Measurements from ENCODE around the gene MEDAG. TPM values are rescaled to one million over a fixed set of nuclear protein-coding genes. Genes with fewer than 3 reads are reported as not detected.

The MEDAG gene
- total RNA-seq, 1 experiment from 2014 or later = 1.6 TPM

DNA sequence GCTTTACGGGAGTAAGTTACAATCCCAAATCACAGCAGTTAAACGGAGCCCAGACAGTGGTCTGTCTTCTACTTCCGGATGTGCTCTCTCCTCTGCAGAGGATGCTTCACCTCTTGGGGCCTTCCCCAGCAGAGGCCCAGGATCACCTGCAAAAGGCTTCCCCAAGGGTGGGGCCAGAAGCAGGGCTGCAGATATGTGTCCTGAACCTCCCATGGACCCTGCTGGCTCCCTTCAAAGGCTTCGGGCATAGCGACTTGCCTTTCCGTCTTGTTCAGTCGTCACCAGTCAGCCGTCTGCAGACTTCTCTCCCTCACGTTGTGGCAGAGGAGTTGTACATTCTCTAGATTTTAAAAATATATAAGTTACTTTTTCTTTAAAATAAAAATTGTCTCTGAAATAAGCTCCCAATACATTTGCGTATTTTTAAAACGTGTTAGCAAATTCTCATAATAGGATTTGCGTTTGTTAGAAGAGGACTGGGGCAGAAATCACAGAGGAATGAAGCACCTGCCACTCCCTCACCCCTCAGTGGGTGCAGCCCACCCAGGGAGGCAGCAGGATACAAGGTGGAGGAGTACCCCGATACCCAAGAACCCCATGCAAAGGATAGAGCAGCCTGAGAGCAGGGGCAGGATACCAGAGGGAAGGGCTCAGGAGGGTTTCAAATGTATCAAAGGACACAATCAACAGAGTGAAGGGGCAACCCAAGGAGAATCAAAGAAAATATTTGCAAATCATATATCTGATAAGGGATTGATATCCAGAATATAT lies 22.9 kb upstream of the MEDAG start:
- Mint-ChIP-seq H3K27ac (ENCODE audit: unreplicated experiment) (no peak overlapping the region), H3K27me3 (ENCODE audit: unreplicated experiment) (no peaks in the 10 kb centered on the region), H3K36me3 (ENCODE audit: insufficient read depth, unreplicated experiment) (no peaks in the 10 kb centered on the region), H3K9me3 (ENCODE audit: low read depth, unreplicated experiment) (no peaks in the 10 kb centered on the region), H3K4me3 (ENCODE audit: low read depth, unreplicated experiment) (no peak overlapping the region), H3K4me1 (ENCODE audit: low read depth, unreplicated experiment) (peaks cover 7% of the 10 kb centered on the region)
- intact Hi-C loops (cut with micrococcal nuclease; ENCODE audit: unreplicated experiment) = no loop called here
- DNase-seq = no peak
- CTCF ChIA-PET = no interaction called here
- BruUV-seq (replicated peaks) = no TSS peak
- TF ChIP-seq, protein P1, sequence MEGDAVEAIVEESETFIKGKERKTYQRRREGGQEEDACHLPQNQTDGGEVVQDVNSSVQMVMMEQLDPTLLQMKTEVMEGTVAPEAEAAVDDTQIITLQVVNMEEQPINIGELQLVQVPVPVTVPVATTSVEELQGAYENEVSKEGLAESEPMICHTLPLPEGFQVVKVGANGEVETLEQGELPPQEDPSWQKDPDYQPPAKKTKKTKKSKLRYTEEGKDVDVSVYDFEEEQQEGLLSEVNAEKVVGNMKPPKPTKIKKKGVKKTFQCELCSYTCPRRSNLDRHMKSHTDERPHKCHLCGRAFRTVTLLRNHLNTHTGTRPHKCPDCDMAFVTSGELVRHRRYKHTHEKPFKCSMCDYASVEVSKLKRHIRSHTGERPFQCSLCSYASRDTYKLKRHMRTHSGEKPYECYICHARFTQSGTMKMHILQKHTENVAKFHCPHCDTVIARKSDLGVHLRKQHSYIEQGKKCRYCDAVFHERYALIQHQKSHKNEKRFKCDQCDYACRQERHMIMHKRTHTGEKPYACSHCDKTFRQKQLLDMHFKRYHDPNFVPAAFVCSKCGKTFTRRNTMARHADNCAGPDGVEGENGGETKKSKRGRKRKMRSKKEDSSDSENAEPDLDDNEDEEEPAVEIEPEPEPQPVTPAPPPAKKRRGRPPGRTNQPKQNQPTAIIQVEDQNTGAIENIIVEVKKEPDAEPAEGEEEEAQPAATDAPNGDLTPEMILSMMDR (IDR thresholded peaks at IDR 0.05; ENCODE audit: unreplicated experiment) = no peak

- TF ChIP-seq, protein P1 (IDR thresholded peaks at IDR 0.05; ENCODE audit: unreplicated experiment) = no peak
- no peak for DNase-seq
- H3K36me3 Mint-ChIP-seq (ENCODE audit: insufficient read depth, unreplicated experiment) = no peaks in the 10 kb centered on the region
- CTCF ChIA-PET = interaction anchor here (0.6 kb wide), 1 partner anchor 211 kb away, joined by 3 read pairs; no protein-coding TSS in a partner anchor
- H3K4me1 Mint-ChIP-seq (ENCODE audit: low read depth, unreplicated experiment) = peaks cover 7% of the 10 kb centered on the region
- no TSS peak for BruUV-seq (replicated peaks)
- no peaks in the 10 kb centered on the region for H3K9me3 Mint-ChIP-seq (ENCODE audit: low read depth, unreplicated experiment)
- no peak overlapping the region for H3K4me3 Mint-ChIP-seq (ENCODE audit: low read depth, unreplicated experiment)
- H3K27me3 Mint-ChIP-seq (ENCODE audit: unreplicated experiment) = no peaks in the 10 kb centered on the region
- H3K27ac Mint-ChIP-seq (ENCODE audit: unreplicated experiment) = no peak overlapping the region
- intact Hi-C loops (cut with micrococcal nuclease; ENCODE audit: unreplicated experiment) = no loop called here
These were observed 21.5 kb upstream of the MEDAG start for GRCh38 chr13:30884543-30884942.

GRCh38 chr13:30889196-30889690 lies 16.8 kb upstream of the MEDAG start:
- Mint-ChIP-seq H3K27me3 (ENCODE audit: unreplicated experiment) (no peaks in the 10 kb centered on the region), H3K27ac (ENCODE audit: unreplicated experiment) (no peak overlapping the region), H3K4me3 (ENCODE audit: low read depth, unreplicated experiment) (no peak overlapping the region), H3K36me3 (ENCODE audit: insufficient read depth, unreplicated experiment) (no peaks in the 10 kb centered on the region), H3K4me1 (ENCODE audit: low read depth, unreplicated experiment) (no peaks in the 10 kb centered on the region), H3K9me3 (ENCODE audit: low read depth, unreplicated experiment) (no peaks in the 10 kb centered on the region)
- intact Hi-C loops (cut with micrococcal nuclease; ENCODE audit: unreplicated experiment) = no loop called here
- DNase-seq = no peak
- CTCF ChIA-PET = no interaction called here
- no TSS peak for BruUV-seq (replicated peaks)
- TF ChIP-seq, protein P1 (IDR thresholded peaks at IDR 0.05; ENCODE audit: unreplicated experiment) = no peak

DNA sequence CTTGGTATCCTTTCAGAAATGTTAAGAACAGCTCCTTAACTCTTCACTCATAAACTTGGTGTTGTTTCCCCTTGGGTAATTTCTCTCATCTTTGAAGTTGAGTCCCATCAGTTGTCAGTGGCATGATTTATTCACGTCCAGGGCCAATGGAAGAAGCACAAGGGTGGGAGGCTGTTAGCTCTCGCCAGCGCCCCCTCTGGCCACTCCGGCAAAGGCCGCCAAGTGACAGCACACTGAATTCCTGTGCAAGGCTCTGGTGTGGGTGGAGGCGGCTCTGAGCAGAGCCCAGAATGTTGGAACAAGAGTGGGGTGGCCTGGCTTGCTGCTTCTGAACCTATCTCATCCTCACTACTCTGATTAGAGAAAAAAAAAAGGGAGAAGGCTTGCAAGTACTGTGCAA lies 13.1 kb upstream of the MEDAG start:
- Mint-ChIP-seq H3K4me1 (ENCODE audit: low read depth, unreplicated experiment) (no peaks in the 10 kb centered on the region), H3K4me3 (ENCODE audit: low read depth, unreplicated experiment) (no peak overlapping the region), H3K27me3 (ENCODE audit: unreplicated experiment) (no peaks in the 10 kb centered on the region), H3K27ac (ENCODE audit: unreplicated experiment) (no peak overlapping the region), H3K9me3 (ENCODE audit: low read depth, unreplicated experiment) (no peaks in the 10 kb centered on the region), H3K36me3 (ENCODE audit: insufficient read depth, unreplicated experiment) (no peaks in the 10 kb centered on the region)
- intact Hi-C loops (cut with micrococcal nuclease; ENCODE audit: unreplicated experiment) = no loop called here
- no TSS peak for BruUV-seq (replicated peaks)
- CTCF ChIA-PET = no interaction called here
- TF ChIP-seq, protein P1 (IDR thresholded peaks at IDR 0.05; ENCODE audit: unreplicated experiment) = peak; percentile 21
- peak; percentile 51 for DNase-seq
